ENCODE measurements around the gene MEI4. TPM values are rescaled to one million over a fixed set of nuclear protein-coding genes. Genes with fewer than 3 reads are reported as not detected.

Gene MEI4
- total RNA-seq, 4 donors from 2014 or later, result not detected

GRCh38 chr6:77930382-77930781, 277.5 kb downstream of the MEI4 start:
- Histone ChIP-seq H3K4me3 (no peak overlapping the region), H3K27ac (no peak overlapping the region), H3K4me1 (no peaks in the 10 kb centered on the region), H3K27me3 (no peaks in the 10 kb centered on the region), H3K9me3 (no peaks in the 10 kb centered on the region), H3K36me3 (no peaks in the 10 kb centered on the region)
- TF ChIP-seq, protein P1, sequence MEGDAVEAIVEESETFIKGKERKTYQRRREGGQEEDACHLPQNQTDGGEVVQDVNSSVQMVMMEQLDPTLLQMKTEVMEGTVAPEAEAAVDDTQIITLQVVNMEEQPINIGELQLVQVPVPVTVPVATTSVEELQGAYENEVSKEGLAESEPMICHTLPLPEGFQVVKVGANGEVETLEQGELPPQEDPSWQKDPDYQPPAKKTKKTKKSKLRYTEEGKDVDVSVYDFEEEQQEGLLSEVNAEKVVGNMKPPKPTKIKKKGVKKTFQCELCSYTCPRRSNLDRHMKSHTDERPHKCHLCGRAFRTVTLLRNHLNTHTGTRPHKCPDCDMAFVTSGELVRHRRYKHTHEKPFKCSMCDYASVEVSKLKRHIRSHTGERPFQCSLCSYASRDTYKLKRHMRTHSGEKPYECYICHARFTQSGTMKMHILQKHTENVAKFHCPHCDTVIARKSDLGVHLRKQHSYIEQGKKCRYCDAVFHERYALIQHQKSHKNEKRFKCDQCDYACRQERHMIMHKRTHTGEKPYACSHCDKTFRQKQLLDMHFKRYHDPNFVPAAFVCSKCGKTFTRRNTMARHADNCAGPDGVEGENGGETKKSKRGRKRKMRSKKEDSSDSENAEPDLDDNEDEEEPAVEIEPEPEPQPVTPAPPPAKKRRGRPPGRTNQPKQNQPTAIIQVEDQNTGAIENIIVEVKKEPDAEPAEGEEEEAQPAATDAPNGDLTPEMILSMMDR (IDR thresholded peaks at IDR 0.05), result no peak
- TF ChIP-seq POLR2A (IDR thresholded peaks at IDR 0.05), result no peak
- DNase-seq, result no peak
- intact Hi-C loops (cut with DNase I), result no loop called here
- 68 to 89% methylated on average over 2 of the region's 2 CpGs for WGBS, 2 donors

GRCh38 chr6:77930952-77931351, 278.1 kb downstream of the MEI4 start:
- Histone ChIP-seq H3K4me3 (no peak overlapping the region), H3K27me3 (no peaks in the 10 kb centered on the region), H3K4me1 (no peaks in the 10 kb centered on the region), H3K36me3 (no peaks in the 10 kb centered on the region), H3K9me3 (no peaks in the 10 kb centered on the region), H3K27ac (no peak overlapping the region)
- TF ChIP-seq, protein P1 (IDR thresholded peaks at IDR 0.05), result no peak
- TF ChIP-seq POLR2A (IDR thresholded peaks at IDR 0.05), result no peak
- intact Hi-C loops (cut with DNase I), result no loop called here
- DNase-seq, result no peak

GRCh38 chr6:77962070-77962469, 309.2 kb downstream of the MEI4 start:
- no peaks in the 10 kb centered on the region for H3K27me3 ChIP-seq
- H3K4me3 ChIP-seq, result no peak overlapping the region
- TF ChIP-seq, protein P1 (IDR thresholded peaks at IDR 0.05), result no peak
- no peak for TF ChIP-seq POLR2A (IDR thresholded peaks at IDR 0.05)
- 78 to 83% methylated on average over 4 of the region's 4 CpGs for WGBS, 2 donors
- H3K36me3 ChIP-seq, result no peaks in the 10 kb centered on the region
- H3K4me1 ChIP-seq, result no peaks in the 10 kb centered on the region
- DNase-seq, result no peak
- peaks cover 0 to 9% (median 7%) of the 10 kb centered on the region in 3 donors for H3K9me3 ChIP-seq
- intact Hi-C loops (cut with DNase I), result no loop called here
- H3K27ac ChIP-seq, result no peak overlapping the region

DNA sequence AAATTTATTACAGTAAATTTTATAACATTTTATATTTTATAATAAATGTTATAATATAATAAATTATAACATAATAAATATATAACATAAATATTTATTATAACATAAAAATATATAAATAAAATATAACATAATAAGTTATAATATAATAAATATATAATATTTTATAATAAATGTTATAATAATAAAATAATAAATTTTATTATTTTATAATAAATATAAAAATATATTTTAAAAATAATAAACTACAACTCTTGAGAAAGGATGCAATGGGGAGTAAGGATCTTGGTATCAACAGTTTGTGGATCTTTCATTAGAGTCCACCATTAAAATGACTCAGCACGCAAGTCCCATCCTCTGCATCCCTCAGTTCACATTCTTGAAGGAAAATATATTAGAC, 312.6 kb downstream of the MEI4 start:
- 73 to 86% methylated on average over 1 of the region's 1 CpG for WGBS, 2 donors
- no peak for TF ChIP-seq POLR2A (IDR thresholded peaks at IDR 0.05)
- TF ChIP-seq, protein P1 (IDR thresholded peaks at IDR 0.05), result no peak
- no peaks in the 10 kb centered on the region for H3K4me1 ChIP-seq
- no peaks in the 10 kb centered on the region for H3K36me3 ChIP-seq
- peaks cover 0 to 9% (median 7%) of the 10 kb centered on the region in 3 donors for H3K9me3 ChIP-seq
- H3K27ac ChIP-seq, result no peak overlapping the region
- intact Hi-C loops (cut with DNase I), result no loop called here
- no peaks in the 10 kb centered on the region for H3K27me3 ChIP-seq
- no peak overlapping the region for H3K4me3 ChIP-seq
- DNase-seq, result no peak

DNA sequence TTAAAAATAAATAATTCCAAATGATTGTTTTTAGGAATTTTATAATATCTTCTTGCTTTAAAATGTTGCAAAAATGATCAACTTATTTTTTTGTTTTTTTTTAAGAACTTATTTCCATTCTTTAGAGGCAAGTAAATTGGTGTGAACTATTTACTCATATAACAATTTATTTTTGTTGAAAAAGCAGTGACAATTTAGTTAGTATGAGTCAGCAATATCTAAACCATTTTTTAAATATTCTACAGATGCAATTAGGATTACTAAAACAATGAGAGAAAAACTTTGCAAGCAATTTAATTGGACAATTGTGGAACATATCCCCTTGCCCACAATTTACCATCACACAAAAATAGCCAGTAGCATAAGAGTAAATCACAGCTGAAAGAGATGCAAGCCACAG, 319.5 kb downstream of the MEI4 start:
- DNase-seq, result no peak
- Histone ChIP-seq H3K27ac (no peak overlapping the region), H3K27me3 (no peaks in the 10 kb centered on the region), H3K4me3 (no peak overlapping the region), H3K9me3 (peaks cover 0 to 5% (median 0%) of the 10 kb centered on the region in 3 donors), H3K36me3 (no peaks in the 10 kb centered on the region), H3K4me1 (no peaks in the 10 kb centered on the region)
- TF ChIP-seq, protein P1 (IDR thresholded peaks at IDR 0.05), result no peak
- TF ChIP-seq POLR2A (IDR thresholded peaks at IDR 0.05), result no peak
- intact Hi-C loops (cut with DNase I), result no loop called here

Other genes with a start within 250 kb of the MEI4 start
- gene HTR1B, start 189.5 kb upstream of the MEI4 start, total RNA-seq, result under 1 TPM in 1 of 4 donors, not detected in 3; 0.13 TPM

Measured in esophagus squamous epithelium (tissue), 5 donors.